H9 (cell line): ENCODE measurements around the gene RNF17. TPM values are rescaled to one million over a fixed set of nuclear protein-coding genes. Genes with fewer than 3 reads are reported as not detected.

ENCODE experiments used
- DNase-seq: peaks from one replicate; pipeline ENCODE4 v3.0.0-alpha.2; 2017
- H2AFZ ChIP-seq: one replicate; pipeline ENCODE4 v1.6.1; 2013; ENCODE audit warnings: mild to moderate bottlenecking, low read length, control low read depth, moderate library complexity
- H2AK5ac ChIP-seq: 2 replicates; pipeline ENCODE4 v1.6.1; 2013; ENCODE audit warnings: low read length, control low read depth, mixed read lengths; ENCODE audit not compliant: insufficient read length
- H2BK120ac ChIP-seq: one replicate; pipeline ENCODE4 v1.6.1; 2013; ENCODE audit warnings: low read depth, mild to moderate bottlenecking, low read length, control low read depth, inconsistent platforms; ENCODE audit not compliant: poor library complexity, severe bottlenecking
- H2BK12ac ChIP-seq: 2 replicates; pipeline ENCODE4 v1.6.1; 2013; ENCODE audit warnings: low read length, control low read depth, mixed read lengths, low read depth; ENCODE audit not compliant: insufficient read length
- H2BK15ac ChIP-seq: 2 replicates; pipeline ENCODE4 v1.6.1; 2013; ENCODE audit warnings: low read depth, low read length, control low read depth
- H2BK20ac ChIP-seq: one replicate; pipeline ENCODE4 v1.6.1; 2013; ENCODE audit warnings: low read depth, mild to moderate bottlenecking, low read length, control low read depth, inconsistent platforms; ENCODE audit not compliant: poor library complexity, severe bottlenecking
- H2BK5ac ChIP-seq: 2 replicates; pipeline ENCODE4 v1.6.1; 2013; ENCODE audit warnings: low read length, control low read depth, mixed read lengths; ENCODE audit not compliant: insufficient read length
- H3K14ac ChIP-seq: 2 replicates; pipeline ENCODE4 v1.6.1; 2013; ENCODE audit warnings: low read length, control low read depth; ENCODE audit not compliant: insufficient read depth
- H3K18ac ChIP-seq: 2 replicates; pipeline ENCODE4 v1.6.1; 2013; ENCODE audit warnings: low read depth, mild to moderate bottlenecking, mixed read lengths, low read length, control low read depth; ENCODE audit not compliant: insufficient read length
- H3K23ac ChIP-seq: 2 replicates; pipeline ENCODE4 v1.6.1; 2013; ENCODE audit warnings: low read length, control low read depth, mixed read lengths, low read depth; ENCODE audit not compliant: insufficient read length
- H3K23me2 ChIP-seq: 2 replicates; pipeline ENCODE4 v1.6.1; 2013; ENCODE audit warnings: low read depth, mild to moderate bottlenecking, mixed read lengths, low read length, control low read depth; ENCODE audit not compliant: insufficient read length, poor library complexity, severe bottlenecking
- H3K27ac ChIP-seq: 2 replicates; pipeline ENCODE4 v1.5.1; 2013; ENCODE audit warnings: low read length, control low read depth, mixed read lengths, low read depth; ENCODE audit not compliant: insufficient read length
- H3K27me3 ChIP-seq: 2 replicates; pipeline ENCODE4 v1.6.1; 2013; ENCODE audit warnings: low read length, control low read depth, inconsistent platforms; ENCODE audit not compliant: insufficient read depth
- H3K4ac ChIP-seq: 2 replicates; pipeline ENCODE4 v1.6.1; 2013; ENCODE audit warnings: low read depth, mild to moderate bottlenecking, control low read depth, inconsistent platforms, low read length, moderate library complexity
- H3K4me1 ChIP-seq: 2 replicates; pipeline ENCODE4 v1.6.1; 2013; ENCODE audit warnings: low read length, control low read depth, inconsistent platforms; ENCODE audit not compliant: insufficient read depth
- H3K4me2 ChIP-seq: 2 replicates; pipeline ENCODE4 v1.6.1; 2013; ENCODE audit warnings: low read length, control low read depth, mixed read lengths; ENCODE audit not compliant: insufficient read length, insufficient read depth
- H3K56ac ChIP-seq: 2 replicates; pipeline ENCODE4 v1.6.1; 2013; ENCODE audit warnings: low read depth, mild to moderate bottlenecking, mixed read lengths, low read length, control low read depth; ENCODE audit not compliant: insufficient read length
- H3K79me1 ChIP-seq: 2 replicates; pipeline ENCODE4 v1.6.1; 2013; ENCODE audit warnings: low read depth, mild to moderate bottlenecking, moderate library complexity, low read length, control low read depth, inconsistent platforms; ENCODE audit not compliant: insufficient read depth, poor library complexity, severe bottlenecking
- H3K79me2 ChIP-seq: 2 replicates; pipeline ENCODE4 v1.6.1; 2013; ENCODE audit warnings: low read length, control low read depth, inconsistent platforms; ENCODE audit not compliant: insufficient read depth
- H3K9ac ChIP-seq: 2 replicates; pipeline ENCODE4 v1.6.1; 2013; ENCODE audit warnings: low read length, control low read depth, mixed read lengths; ENCODE audit not compliant: insufficient read length; ENCODE audit errors: extremely low read depth
- H3K9me3 ChIP-seq: one replicate; pipeline ENCODE4 v1.6.1; 2013; ENCODE audit warnings: low read depth, low read length, inconsistent platforms; ENCODE audit not compliant: control insufficient read depth
- H3T11ph ChIP-seq: one replicate; pipeline ENCODE4 v1.6.1; 2013; ENCODE audit warnings: mild to moderate bottlenecking, low read length, control low read depth, inconsistent platforms
- H4K20me1 ChIP-seq: one replicate; pipeline ENCODE4 v1.6.1; 2013; ENCODE audit not compliant: control insufficient read depth, insufficient read length, insufficient read depth
- H4K5ac ChIP-seq: 2 replicates; pipeline ENCODE4 v1.6.1; 2013; ENCODE audit warnings: low read depth, mild to moderate bottlenecking, mixed read lengths, low read length, control low read depth; ENCODE audit not compliant: insufficient read length
- H4K8ac ChIP-seq: replicated peaks from 2 replicates; pipeline ENCODE4 v1.6.1; 2013; ENCODE audit warnings: low read length, control low read depth, mixed read lengths, low read depth; ENCODE audit not compliant: insufficient read length
- H4K91ac ChIP-seq: 2 replicates; pipeline ENCODE4 v1.6.1; 2013; ENCODE audit warnings: low read depth, mild to moderate bottlenecking, moderate library complexity, mixed read lengths, low read length, control low read depth; ENCODE audit not compliant: insufficient read length
- H3K27ac Mint-ChIP-seq, 3 experiments: 2 replicates in 2 of 3; 3 replicates in 1 of 3; pipeline ENCODE4 v1.8.0; 2020 to 2021; ENCODE audit warnings: mixed read lengths in 3 of 3, mild to moderate bottlenecking in 1 of 3, moderate library complexity in 1 of 3
- H3K27me3 Mint-ChIP-seq: 2 replicates; pipeline ENCODE4 v1.8.0; 2021; ENCODE audit warnings: low read depth, mild to moderate bottlenecking, moderate library complexity, mixed read lengths
- H3K36me3 Mint-ChIP-seq, 3 experiments: 2 replicates in 2 of 3; 3 replicates in 1 of 3; pipeline ENCODE4 v1.8.0; 2020 to 2021; ENCODE audit warnings: low read depth in 3 of 3, mixed read lengths in 3 of 3; ENCODE audit not compliant: insufficient read depth in 1 of 3
- H3K4me1 Mint-ChIP-seq, 2 experiments: 2 replicates each; pipeline ENCODE4 v1.8.0; 2020; ENCODE audit warnings: mixed read lengths in 2 of 2
- H3K4me3 Mint-ChIP-seq, 2 experiments: 2 replicates in 1 of 2; 3 replicates in 1 of 2; pipeline ENCODE4 v1.8.0; 2020 to 2021; ENCODE audit warnings: mild to moderate bottlenecking in 2 of 2, mixed read lengths in 2 of 2, moderate library complexity in 1 of 2
- H3K9me3 Mint-ChIP-seq, 2 experiments: 2 replicates in 1 of 2; 3 replicates in 1 of 2; pipeline ENCODE4 v1.8.0; 2020; ENCODE audit warnings: mild to moderate bottlenecking in 2 of 2, mixed read lengths in 2 of 2, moderate library complexity in 1 of 2
- CTCF ChIP-seq: fragments of 200-600 bp; sonication (generic); conservative IDR thresholded peaks from 3 replicates; pipeline ENCODE4 v1.8.0; 2021; ENCODE audit warnings: antibody characterized with exemption, mild to moderate bottlenecking
- WGBS: extraction: QIAGEN DNeasy Blood & Tissue Kit; methylation state at CpG from one replicate; pipeline ENCODE4 v1.1.7; 2013; ENCODE audit warnings: missing lambda C conversion rate, low lambda C conversion rate, mixed read lengths; ENCODE audit not compliant: insufficient read length; ENCODE audit errors: extremely low coverage; 5-methylcytosine and 5-hydroxymethylcytosine counted together
- total RNA-seq: library from RNA; stranded (reverse); gene quantifications from 2 replicates; pipeline ENCODE4 v1.2.1, GENCODE V29; 2021

Gene RNF17
- total RNA-seq, 1 experiment from 2014 or later = not detected

GRCh38 chr13:24827799-24828198 is 63.8 kb downstream of the RNF17 start:
- no peak overlapping the region for H4K8ac ChIP-seq
- H2AFZ ChIP-seq = no peak overlapping the region
- H2BK20ac ChIP-seq = no peak overlapping the region
- H3K23me2 ChIP-seq = no peaks in the 10 kb centered on the region
- H3K4me2 ChIP-seq = no peak overlapping the region
- Mint-ChIP-seq H3K4me1 (peaks cover 0 to 8% of the 10 kb centered on the region in 2 experiments; a peak in 2 of 4 replicates), H3K4me3 (no peak overlapping the region), H3K9me3 (no peaks in the 10 kb centered on the region), H3K27ac (no peak overlapping the region; a peak in 1 of 7 replicates), H3K27me3 (no peaks in the 10 kb centered on the region), H3K36me3 (no peaks in the 10 kb centered on the region)
- H3K23ac ChIP-seq = no peak overlapping the region
- H2BK15ac ChIP-seq = no peak overlapping the region
- no peak for DNase-seq
- no peak overlapping the region for H3K4ac ChIP-seq
- no peak overlapping the region for H3K27ac ChIP-seq
- H3K79me1 ChIP-seq = no peaks in the 10 kb centered on the region
- no peak overlapping the region for H2BK5ac ChIP-seq
- H4K91ac ChIP-seq = no peak overlapping the region
- H4K20me1 ChIP-seq = no peaks in the 10 kb centered on the region
- H2BK12ac ChIP-seq = no peak overlapping the region
- H3K27me3 ChIP-seq = no peaks in the 10 kb centered on the region
- H3K18ac ChIP-seq = no peak overlapping the region
- no peak overlapping the region for H2BK120ac ChIP-seq
- no CpG with 5 or more reads among the region's 1 CpG for WGBS
- no peak overlapping the region for H4K5ac ChIP-seq
- no peak overlapping the region for H3T11ph ChIP-seq
- H3K9me3 ChIP-seq = no peaks in the 10 kb centered on the region
- H3K56ac ChIP-seq = no peak overlapping the region
- H3K9ac ChIP-seq = no peak overlapping the region
- H3K79me2 ChIP-seq = no peaks in the 10 kb centered on the region
- H2AK5ac ChIP-seq = no peak overlapping the region
- H3K4me1 ChIP-seq = no peaks in the 10 kb centered on the region
- TF ChIP-seq CTCF = no peak
- no peak overlapping the region for H3K14ac ChIP-seq
